NCI-H524 treated with DMSO at 0.1 percent for 48 hours (cell line): ENCODE measurements around the gene RASSF10.

Source experiments
- DNase-seq: peaks from one replicate; lab custom pipeline; 2025; lab: John Stamatoyannopoulos, UW

The RASSF10 gene

GRCh38 chr11:13055200-13055599, 46.1 kb downstream of the RASSF10 start:
- no peak for DNase-seq

- no peak for DNase-seq
These were observed 52.3 kb downstream of the RASSF10 start for GRCh38 chr11:13061294-13061990.
